IPS-15b (cell line): ENCODE data around the gene CACNA2D1.

Experiments used
- H3K27me3 ChIP-seq: one replicate; pipeline ENCODE4 v1.6.1; 2013; ENCODE audit warnings: low read length; ENCODE audit not compliant: control insufficient read depth, insufficient read depth
- H3K36me3 ChIP-seq: one replicate; pipeline ENCODE4 v1.6.1; 2013; ENCODE audit warnings: low read length; ENCODE audit not compliant: control insufficient read depth, insufficient read depth
- H3K4me1 ChIP-seq: one replicate; pipeline ENCODE4 v1.6.1; 2013; ENCODE audit warnings: mild to moderate bottlenecking, low read length; ENCODE audit not compliant: control insufficient read depth, insufficient read depth
- H3K4me3 ChIP-seq: one replicate; pipeline ENCODE4 v1.5.1; 2013; ENCODE audit warnings: low read depth, low read length
- H3K9ac ChIP-seq: one replicate; pipeline ENCODE4 v1.6.1; 2013; ENCODE audit warnings: low read depth, mild to moderate bottlenecking, low read length
- H3K9me3 ChIP-seq: one replicate; pipeline ENCODE4 v1.6.1; 2013; ENCODE audit warnings: mild to moderate bottlenecking, low read length; ENCODE audit not compliant: control insufficient read depth, insufficient read depth

CACNA2D1 gene

DNA sequence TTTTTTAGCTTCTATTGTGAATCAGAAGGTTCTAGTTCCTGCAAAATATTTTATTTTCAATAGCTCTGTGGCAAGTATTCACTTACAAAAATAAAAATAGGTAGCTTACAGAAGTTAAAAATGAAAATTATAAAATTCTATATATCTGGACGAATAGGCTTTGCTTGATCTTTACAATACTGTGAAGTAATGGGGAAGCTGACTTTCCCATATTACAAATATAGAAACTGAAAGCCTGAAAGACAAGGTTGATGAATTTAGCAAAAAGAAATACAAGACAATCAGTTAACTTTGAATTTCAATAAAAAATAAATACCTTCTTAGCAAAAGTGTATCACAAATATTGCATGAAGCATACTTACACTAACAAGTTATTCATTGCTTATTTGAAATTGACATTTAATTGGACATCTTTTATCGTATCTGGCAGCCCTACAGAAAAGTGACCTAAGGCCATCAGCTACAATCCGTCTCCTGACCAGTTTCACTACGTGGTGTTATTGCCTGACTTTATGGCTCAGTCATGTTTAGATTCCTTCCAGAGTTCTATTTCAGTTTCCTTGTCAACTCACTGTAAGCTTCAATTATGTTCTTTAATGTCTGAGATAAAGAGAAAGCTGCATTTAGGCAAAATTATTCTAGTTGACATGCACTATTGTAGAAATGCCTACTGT lies 363.2 kb downstream of the CACNA2D1 start:
- Histone ChIP-seq H3K36me3 (no peaks in the 10 kb centered on the region), H3K4me1 (no peaks in the 10 kb centered on the region), H3K27me3 (no peaks in the 10 kb centered on the region), H3K9ac (no peak overlapping the region), H3K9me3 (no peaks in the 10 kb centered on the region), H3K4me3 (no peak overlapping the region)

- Histone ChIP-seq H3K9me3 (no peaks in the 10 kb centered on the region), H3K27me3 (no peaks in the 10 kb centered on the region), H3K9ac (no peak overlapping the region), H3K4me3 (no peak overlapping the region), H3K4me1 (no peaks in the 10 kb centered on the region), H3K36me3 (no peaks in the 10 kb centered on the region)
Observed at GRCh38 chr7:82079527-82079926, 364.1 kb downstream of the CACNA2D1 start.

DNA sequence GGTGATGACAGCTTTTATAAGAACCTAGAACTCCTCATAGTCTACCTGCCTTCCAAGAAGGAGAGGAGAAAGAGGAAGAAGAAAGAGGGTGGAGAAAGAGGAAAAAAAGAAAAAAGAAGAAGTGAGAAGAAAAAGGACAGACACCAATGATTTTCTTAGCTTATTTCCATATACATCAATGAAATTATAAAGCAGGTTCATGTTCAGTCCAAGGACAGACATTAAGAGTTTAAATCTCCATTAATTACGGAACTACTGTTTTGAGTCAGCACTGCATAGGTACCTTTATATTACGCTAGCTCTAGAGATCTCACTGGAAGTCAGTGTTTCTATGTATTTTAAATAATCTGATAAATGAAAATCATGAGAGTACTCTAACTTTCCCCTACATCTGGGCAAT lies 364.8 kb downstream of the CACNA2D1 start:
- Histone ChIP-seq H3K9me3 (no peaks in the 10 kb centered on the region), H3K4me3 (no peak overlapping the region), H3K36me3 (no peaks in the 10 kb centered on the region), H3K4me1 (no peaks in the 10 kb centered on the region), H3K9ac (no peak overlapping the region), H3K27me3 (no peaks in the 10 kb centered on the region)

- Histone ChIP-seq H3K27me3 (no peaks in the 10 kb centered on the region), H3K9me3 (no peaks in the 10 kb centered on the region), H3K4me1 (no peaks in the 10 kb centered on the region), H3K4me3 (no peak overlapping the region), H3K9ac (no peak overlapping the region), H3K36me3 (no peaks in the 10 kb centered on the region)
Observed at GRCh38 chr7:82071468-82071867, 372.1 kb downstream of the CACNA2D1 start.

DNA sequence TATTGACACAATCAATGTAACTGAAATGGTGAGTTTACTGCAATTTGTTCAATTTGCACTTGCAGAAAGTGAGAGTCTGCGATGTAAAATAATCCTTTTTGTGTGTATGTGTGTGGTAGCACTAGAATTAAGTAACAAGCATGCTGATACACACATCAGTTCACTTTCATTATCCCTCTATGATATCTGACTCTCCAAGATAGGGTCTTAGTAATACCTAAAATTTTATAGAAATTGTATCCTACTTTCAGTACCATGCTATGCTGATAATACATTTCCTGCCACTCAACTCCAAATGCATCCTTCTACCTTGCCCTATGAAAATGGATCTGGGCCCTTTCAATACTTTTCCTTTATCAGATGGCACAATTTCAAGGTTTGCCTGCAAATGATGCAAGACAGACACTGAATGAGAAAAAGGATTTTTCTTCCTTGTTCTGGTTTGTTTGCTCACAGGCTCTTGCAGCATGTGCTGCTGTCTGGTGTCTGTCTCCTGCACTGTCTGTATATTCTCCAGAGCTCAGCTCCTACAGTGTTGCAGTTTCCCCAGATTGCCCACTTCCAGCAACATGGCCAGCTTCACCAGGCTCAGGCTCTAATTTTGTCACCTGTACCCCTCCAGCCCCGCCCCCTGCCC lies 375.8 kb downstream of the CACNA2D1 start:
- Histone ChIP-seq H3K4me1 (no peaks in the 10 kb centered on the region), H3K9me3 (no peaks in the 10 kb centered on the region), H3K27me3 (no peaks in the 10 kb centered on the region), H3K36me3 (no peaks in the 10 kb centered on the region), H3K4me3 (no peak overlapping the region), H3K9ac (no peak overlapping the region)

GRCh38 chr7:82057476-82057875 lies 386.1 kb downstream of the CACNA2D1 start:
- Histone ChIP-seq H3K4me3 (no peak overlapping the region), H3K9ac (no peak overlapping the region), H3K9me3 (no peaks in the 10 kb centered on the region), H3K36me3 (no peaks in the 10 kb centered on the region), H3K27me3 (no peaks in the 10 kb centered on the region), H3K4me1 (no peaks in the 10 kb centered on the region)

- H3K27me3 ChIP-seq: no peaks in the 10 kb centered on the region
- H3K4me1 ChIP-seq: no peaks in the 10 kb centered on the region
- H3K4me3 ChIP-seq: no peak overlapping the region
- H3K36me3 ChIP-seq: no peaks in the 10 kb centered on the region
- H3K9me3 ChIP-seq: no peaks in the 10 kb centered on the region
- H3K9ac ChIP-seq: no peak overlapping the region
Observed at GRCh38 chr7:82056282-82056681, 387.3 kb downstream of the CACNA2D1 start.

DNA sequence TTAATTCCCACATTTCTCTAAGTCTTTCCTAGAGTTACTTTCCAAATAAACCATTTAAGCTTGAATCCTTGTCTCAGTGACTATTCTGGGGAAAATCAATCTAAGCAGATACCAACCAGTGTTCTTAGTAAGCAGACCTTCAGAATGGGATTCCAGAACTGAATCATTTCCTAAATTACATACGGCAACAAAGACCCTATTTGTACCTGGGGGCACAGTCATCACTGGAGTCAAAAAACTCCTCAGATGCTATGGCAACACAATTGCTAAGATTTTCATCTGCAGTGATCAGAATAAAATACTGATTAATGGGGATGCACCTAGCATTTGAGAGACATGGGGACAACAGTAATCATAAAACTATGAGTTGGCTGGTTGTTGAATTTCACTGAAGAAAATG lies 389.0 kb downstream of the CACNA2D1 start:
- Histone ChIP-seq H3K9me3 (no peaks in the 10 kb centered on the region), H3K9ac (no peak overlapping the region), H3K36me3 (no peaks in the 10 kb centered on the region), H3K4me1 (no peaks in the 10 kb centered on the region), H3K27me3 (no peaks in the 10 kb centered on the region), H3K4me3 (no peak overlapping the region)

DNA sequence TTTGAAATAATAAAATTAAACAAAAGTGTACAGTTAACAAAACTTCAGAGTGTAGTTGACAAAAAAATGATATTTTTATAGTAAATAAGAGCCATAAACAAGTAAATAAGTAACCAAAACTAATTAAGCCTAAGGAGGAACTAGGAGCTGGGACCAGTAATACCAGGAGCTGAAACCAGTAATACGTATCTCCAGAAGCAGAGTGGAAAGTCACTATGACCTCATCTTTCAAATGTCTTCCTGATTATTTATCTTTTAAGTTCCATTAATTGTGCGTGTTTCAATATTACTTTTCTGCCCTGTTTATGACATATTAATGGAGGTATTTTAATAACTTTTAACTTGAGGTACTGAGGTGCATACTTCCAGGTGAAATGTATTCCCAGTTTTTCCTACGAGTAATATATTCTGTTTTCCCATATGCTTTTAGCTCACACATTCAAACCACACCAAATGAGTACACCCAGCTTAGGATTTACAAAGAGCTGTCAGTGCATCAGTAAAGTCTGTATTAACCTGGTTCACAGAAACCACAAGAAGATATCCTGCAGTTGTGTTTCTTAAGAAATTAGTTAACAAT lies 390.0 kb downstream of the CACNA2D1 start:
- H3K4me1 ChIP-seq: no peaks in the 10 kb centered on the region
- no peaks in the 10 kb centered on the region for H3K27me3 ChIP-seq
- H3K4me3 ChIP-seq: no peak overlapping the region
- no peaks in the 10 kb centered on the region for H3K36me3 ChIP-seq
- H3K9me3 ChIP-seq: no peaks in the 10 kb centered on the region
- H3K9ac ChIP-seq: no peak overlapping the region

GRCh38 chr7:82051601-82052000 lies 392.0 kb downstream of the CACNA2D1 start:
- no peaks in the 10 kb centered on the region for H3K9me3 ChIP-seq
- no peaks in the 10 kb centered on the region for H3K36me3 ChIP-seq
- H3K27me3 ChIP-seq: no peaks in the 10 kb centered on the region
- no peak overlapping the region for H3K9ac ChIP-seq
- H3K4me3 ChIP-seq: no peak overlapping the region
- no peaks in the 10 kb centered on the region for H3K4me1 ChIP-seq

DNA sequence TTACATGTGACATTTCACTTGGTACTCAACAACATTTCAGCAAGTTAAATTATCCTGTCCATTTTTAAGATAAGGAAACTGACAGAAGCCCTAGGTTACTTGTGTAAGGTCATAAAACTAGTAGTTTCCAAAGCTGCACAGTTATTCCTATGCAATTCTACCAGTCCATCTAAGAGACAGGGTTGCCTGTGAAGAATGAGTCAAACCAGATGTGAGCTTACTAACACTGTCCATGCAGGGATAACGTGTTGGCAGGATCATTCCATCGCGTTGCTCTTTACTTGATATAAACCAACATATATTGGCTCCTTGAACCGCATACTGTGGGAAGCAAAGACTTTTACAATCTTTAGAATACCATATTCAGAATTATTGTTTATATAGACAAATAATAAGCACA lies 392.8 kb downstream of the CACNA2D1 start:
- H3K4me3 ChIP-seq: no peak overlapping the region

DNA sequence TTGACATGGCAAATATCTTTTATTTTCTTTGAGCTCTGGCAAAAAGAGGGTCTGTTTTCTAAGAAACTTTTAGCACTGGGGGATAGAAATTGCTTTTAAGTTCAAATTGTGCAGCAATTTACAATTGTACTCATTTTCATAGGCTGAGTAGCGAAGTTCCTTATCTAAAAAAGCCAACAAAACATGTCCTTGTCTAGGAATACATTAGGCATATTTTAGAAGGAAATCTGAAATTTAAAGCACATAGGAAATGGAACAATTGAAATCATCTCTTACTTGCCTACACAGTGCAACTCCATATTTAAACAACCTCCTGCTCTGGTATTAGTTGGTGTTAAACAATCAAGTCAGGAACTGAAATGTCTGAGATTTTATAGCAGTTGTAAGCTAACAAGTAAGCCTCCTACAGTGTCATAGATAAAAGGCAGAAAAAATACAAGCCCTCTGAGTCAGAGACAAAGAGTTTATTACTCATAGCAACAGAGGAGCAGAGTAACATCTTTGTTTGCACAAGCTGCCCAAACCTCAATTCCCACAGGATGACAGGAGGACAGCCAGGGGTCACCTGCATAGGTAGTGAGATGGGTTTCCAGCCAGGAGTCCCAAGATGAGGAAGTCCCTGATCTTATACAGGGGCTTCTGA lies 393.6 kb downstream of the CACNA2D1 start:
- no peaks in the 10 kb centered on the region for H3K9me3 ChIP-seq
- no peaks in the 10 kb centered on the region for H3K4me1 ChIP-seq
- no peaks in the 10 kb centered on the region for H3K27me3 ChIP-seq
- H3K4me3 ChIP-seq: no peak overlapping the region
- H3K9ac ChIP-seq: no peak overlapping the region
- no peaks in the 10 kb centered on the region for H3K36me3 ChIP-seq

More for the DNA sequence above, 392.8 kb downstream of the CACNA2D1 start:
- H3K9me3 ChIP-seq: no peaks in the 10 kb centered on the region
- H3K36me3 ChIP-seq: no peaks in the 10 kb centered on the region
- H3K9ac ChIP-seq: no peak overlapping the region
- no peaks in the 10 kb centered on the region for H3K27me3 ChIP-seq
- no peaks in the 10 kb centered on the region for H3K4me1 ChIP-seq
